ENCODE measurements around the gene DPP8.

Gene DPP8

GRCh38 chr15:65423976-65424679, 93.4 kb downstream of the DPP8 start:
- peak; percentile 13 for DNase-seq (ENCODE audit: low spot score)

DNA sequence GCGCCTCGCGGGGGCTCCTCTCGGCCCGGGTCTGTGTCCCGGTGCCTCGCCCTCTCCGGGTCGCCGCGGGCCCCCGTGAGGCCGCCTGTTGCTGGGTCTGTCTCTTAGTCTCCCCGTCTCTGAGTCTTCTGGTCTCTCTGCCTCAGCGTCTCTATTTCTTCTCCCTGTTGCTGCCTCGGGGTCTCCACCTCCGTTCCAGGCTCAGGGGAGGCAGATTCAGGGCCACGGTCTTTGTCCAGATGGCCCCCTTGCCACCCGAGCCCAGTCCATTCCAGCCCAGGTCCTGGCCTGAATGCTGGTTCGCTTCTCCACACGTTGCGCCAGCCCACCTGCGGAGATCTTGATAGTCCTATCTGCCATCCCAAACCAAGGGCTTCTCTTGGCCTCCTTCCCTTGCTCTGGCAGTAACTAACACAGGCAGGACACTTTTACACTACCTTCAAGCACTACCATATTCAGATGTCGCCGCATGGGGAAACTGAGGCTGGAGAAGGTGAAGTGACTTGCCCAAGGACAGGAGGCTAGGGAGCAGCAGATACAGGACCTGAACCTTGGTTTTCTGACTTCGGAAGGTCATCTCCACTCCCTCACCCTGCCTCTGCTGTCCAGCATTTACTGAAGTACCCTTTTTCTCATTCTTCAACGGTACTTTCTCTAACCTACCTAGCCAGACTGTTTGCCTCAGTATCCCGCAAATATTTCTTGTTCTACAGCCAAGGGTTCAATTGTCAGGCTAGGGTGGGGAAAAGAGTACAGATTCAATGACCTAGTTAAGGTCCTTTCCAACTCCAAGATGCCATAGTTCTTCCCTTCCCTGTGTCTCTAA, 94.1 kb downstream of the DPP8 start:
- DNase-seq (ENCODE audit: low spot score) = no peak

- no peak for DNase-seq (ENCODE audit: low spot score)
Observed at GRCh38 chr15:65421360-65422215, 95.9 kb downstream of the DPP8 start.

DNA sequence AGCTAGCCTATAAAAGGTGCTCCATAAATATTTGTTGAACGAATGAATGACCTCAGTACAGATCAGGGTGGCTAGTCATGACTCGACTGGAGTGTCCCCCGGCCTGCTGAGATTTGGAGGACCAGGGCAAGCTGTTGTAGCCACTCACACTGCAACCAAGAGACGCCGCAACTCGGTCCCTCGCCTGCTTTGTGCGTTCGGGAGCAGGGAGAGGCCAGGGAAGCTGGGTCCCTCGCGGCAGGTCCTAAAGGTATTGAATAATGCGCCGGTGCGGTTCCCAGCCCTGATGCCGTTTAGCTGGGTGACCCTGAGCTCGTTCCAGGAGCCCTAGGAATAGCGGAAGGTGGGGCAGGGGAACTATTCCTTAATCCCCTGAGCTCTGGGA, 96.5 kb downstream of the DPP8 start:
- DNase-seq (ENCODE audit: low spot score) = no peak

GRCh38 chr15:65418596-65418995, 98.9 kb downstream of the DPP8 start:
- no peak for DNase-seq (ENCODE audit: low spot score)

- DNase-seq (ENCODE audit: low spot score) = no peak
Observed at GRCh38 chr15:65416845-65417416, 100.6 kb downstream of the DPP8 start.

- DNase-seq (ENCODE audit: low spot score) = no peak
Observed at GRCh38 chr15:65414841-65415621, 102.5 kb downstream of the DPP8 start.

GRCh38 chr15:65413760-65414144, 103.7 kb downstream of the DPP8 start:
- no peak for DNase-seq (ENCODE audit: low spot score)

DNA sequence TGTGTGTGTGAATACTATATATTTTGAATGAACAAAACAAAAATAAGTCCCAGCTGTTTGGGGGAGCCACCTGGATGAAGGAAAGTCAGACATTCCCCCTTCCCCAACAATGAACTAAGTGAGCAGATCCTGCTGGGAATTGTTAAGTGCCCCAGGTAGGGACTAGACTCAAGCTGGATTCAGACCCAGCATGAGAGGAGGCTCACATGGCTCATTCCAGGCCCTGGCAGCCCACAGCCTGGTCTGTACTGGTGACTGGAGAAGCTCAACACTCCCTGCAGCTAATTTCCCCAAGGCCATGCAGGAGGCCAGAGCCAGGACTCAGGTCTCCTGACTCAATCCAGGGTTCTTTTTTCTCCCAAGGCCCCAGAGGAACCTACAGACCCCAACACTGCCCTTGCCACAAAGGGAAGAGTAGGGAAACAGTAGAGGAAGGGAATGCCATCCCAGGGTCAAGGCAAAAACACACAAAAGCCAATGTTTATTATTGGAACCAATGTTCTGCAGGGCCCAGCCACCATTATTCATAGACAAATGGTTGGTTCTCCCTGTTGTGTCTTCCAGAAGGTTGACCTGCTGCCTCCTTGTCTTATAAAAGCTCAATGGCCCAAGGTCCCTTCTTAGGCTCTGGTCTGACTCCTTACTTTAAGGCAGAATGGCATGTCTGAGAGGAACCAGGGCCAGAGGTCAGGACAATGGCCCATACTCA, 104.3 kb downstream of the DPP8 start:
- DNase-seq (ENCODE audit: low spot score) = no peak

DNA sequence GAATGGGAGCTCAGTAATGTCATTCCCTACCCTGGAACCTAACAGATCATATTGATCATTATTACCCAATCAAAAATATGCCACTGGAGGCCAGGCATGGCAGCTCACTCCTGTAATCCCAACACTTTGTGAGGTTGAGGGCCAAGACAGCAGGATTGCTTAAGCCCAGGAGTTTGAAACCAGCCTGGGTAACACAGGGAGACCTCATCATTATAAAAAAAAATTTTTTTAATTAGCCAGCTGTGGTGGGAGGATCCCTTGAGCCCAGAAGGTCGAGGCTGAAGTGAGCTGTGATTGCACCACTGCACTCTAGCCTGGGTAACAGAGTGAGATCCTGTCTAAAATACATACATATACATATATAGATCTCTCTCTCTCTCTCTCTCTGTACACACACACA, 104.9 kb downstream of the DPP8 start:
- DNase-seq (ENCODE audit: low spot score) = no peak

- DNase-seq (ENCODE audit: low spot score) = no peak
Observed at GRCh38 chr15:65411465-65412071, 105.9 kb downstream of the DPP8 start.

- DNase-seq (ENCODE audit: low spot score) = no peak
Observed at GRCh38 chr15:65410972-65411371, 106.5 kb downstream of the DPP8 start.

DNA sequence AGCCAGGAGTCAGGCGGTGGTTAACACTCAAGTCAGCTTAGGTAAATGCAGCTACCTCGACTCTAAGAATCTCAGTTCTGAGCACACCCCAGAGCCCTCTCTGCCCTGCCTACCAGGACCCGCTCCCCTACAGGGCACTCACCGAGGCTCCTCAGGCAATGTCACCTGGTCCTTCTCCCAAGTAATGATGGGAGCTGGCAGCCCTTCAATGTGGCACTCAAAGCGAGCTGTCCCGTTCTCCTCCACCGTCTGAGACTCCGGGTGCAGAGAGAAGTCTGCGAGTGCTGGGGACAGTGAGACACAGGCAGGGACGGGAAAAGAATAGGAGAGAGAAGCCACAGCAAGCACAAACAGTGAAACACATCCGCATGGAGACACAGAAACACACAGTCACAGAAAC, 107.5 kb downstream of the DPP8 start:
- DNase-seq (ENCODE audit: low spot score) = no peak

GRCh38 chr15:65409036-65409631, 108.4 kb downstream of the DPP8 start:
- no peak for DNase-seq (ENCODE audit: low spot score)

- no peak for DNase-seq (ENCODE audit: low spot score)
Observed at GRCh38 chr15:65408324-65409035, 109.0 kb downstream of the DPP8 start.

- DNase-seq (ENCODE audit: low spot score) = no peak
Observed at GRCh38 chr15:65406424-65407000, 111.0 kb downstream of the DPP8 start.

DNA sequence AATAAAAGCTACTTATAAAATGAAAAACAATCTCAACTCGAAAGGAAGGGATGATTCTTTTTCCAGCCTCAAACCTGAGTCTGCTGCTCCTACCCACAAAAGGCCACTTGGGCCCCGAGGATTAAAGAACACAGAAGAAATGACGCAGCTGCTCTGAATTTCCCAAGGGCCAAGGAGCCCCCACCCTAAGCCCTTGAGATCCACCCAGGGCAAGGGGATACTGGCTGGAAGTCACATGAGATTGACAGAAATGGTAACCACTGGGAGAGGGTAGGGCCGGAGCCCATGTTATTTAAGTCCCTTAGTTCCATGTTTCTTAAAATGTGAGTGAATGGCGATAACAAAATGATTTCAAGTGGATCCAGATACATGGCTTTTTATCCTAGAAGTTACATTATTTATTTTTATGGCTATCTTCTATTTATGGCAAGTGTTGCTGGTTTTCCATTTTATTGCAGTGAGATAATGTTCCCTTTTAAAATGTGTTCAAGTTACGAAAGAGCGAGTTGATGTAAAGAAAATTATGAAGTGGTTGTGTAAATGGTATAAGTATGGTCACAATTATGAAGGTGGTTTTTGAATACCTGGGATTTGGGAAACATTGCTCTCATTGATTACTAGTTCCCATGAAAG, 111.6 kb downstream of the DPP8 start:
- no peak for DNase-seq (ENCODE audit: low spot score)

- DNase-seq (ENCODE audit: low spot score) = no peak
Observed at GRCh38 chr15:65404186-65404872, 113.2 kb downstream of the DPP8 start.

All from LoVo (cell line).